SK-N-SH treated with all-trans-retinoic acid at 6 μM for 48 hours (cell line): ENCODE data around the gene PLEKHN1.

Experiments used
- ATAC-seq: fragments of 200-7000 bp; cut with Tn5 transposase; 3 replicates; pipeline ENCODE4 v1.9.1; 2020; ENCODE audit warnings: mild to moderate bottlenecking, moderate library complexity
- ARNTL ChIP-seq: fragments of 450-650 bp; formaldehyde crosslinking; IDR thresholded peaks from 2 replicates; pipeline ENCODE4 v1.5.0; 2020; ENCODE audit warnings: low read depth, mild to moderate bottlenecking, moderate library complexity, borderline replicate concordance
- CREB5 ChIP-seq: fragments of 250-450 bp; sonication (Bioruptor Pico); IDR thresholded peaks from 2 replicates; pipeline ENCODE4 v1.5.1; 2020; ENCODE audit warnings: low read depth, mild to moderate bottlenecking, moderate library complexity
- CSDC2 ChIP-seq: fragments of 250-450 bp; sonication (Bioruptor Pico); IDR thresholded peaks from 2 replicates; pipeline ENCODE4 v1.5.0; 2020; ENCODE audit warnings: mild to moderate bottlenecking, moderate library complexity
- CSRNP3 ChIP-seq: fragments of 250-450 bp; sonication (Bioruptor Pico); IDR thresholded peaks from 2 replicates; pipeline ENCODE4 v1.5.1; 2021; ENCODE audit warnings: mild to moderate bottlenecking, moderate library complexity
- ESRRG ChIP-seq: fragments of 250-450 bp; sonication (Bioruptor Pico); IDR thresholded peaks from 2 replicates; pipeline ENCODE4 v1.6.1; 2021; ENCODE audit warnings: mild to moderate bottlenecking
- GLIS3 ChIP-seq: fragments of 250-450 bp; sonication (Bioruptor Pico); IDR thresholded peaks from 2 replicates; pipeline ENCODE4 v1.5.0; 2020; ENCODE audit warnings: mild to moderate bottlenecking, moderate library complexity
- ISL1 ChIP-seq: fragments of 250-450 bp; sonication (Bioruptor Pico); IDR thresholded peaks from 2 replicates; pipeline ENCODE4 v2.1.2; 2022; ENCODE audit warnings: mild to moderate bottlenecking, moderate library complexity
- OSR1 ChIP-seq: fragments of 250-450 bp; sonication (Bioruptor Pico); IDR thresholded peaks from 2 replicates; pipeline ENCODE4 v1.8.0; 2022; ENCODE audit warnings: moderate library complexity, mild to moderate bottlenecking, inconsistent platforms
- PATZ1 ChIP-seq: fragments of 250-450 bp; sonication (Bioruptor Pico); IDR thresholded peaks from 2 replicates; pipeline ENCODE4 v1.8.0; 2020; ENCODE audit warnings: mild to moderate bottlenecking, moderate library complexity, borderline replicate concordance
- POU6F1 ChIP-seq: fragments of 250-450 bp; sonication (Bioruptor Pico); IDR thresholded peaks from 2 replicates; pipeline ENCODE4 v1.8.0; 2021; ENCODE audit warnings: low read depth, mild to moderate bottlenecking, moderate library complexity, borderline replicate concordance
- PPARA ChIP-seq: fragments of 250-450 bp; sonication (Bioruptor Pico); IDR thresholded peaks from 2 replicates; pipeline ENCODE4 v1.5.0; 2020; ENCODE audit warnings: mild to moderate bottlenecking, borderline replicate concordance
- RARB ChIP-seq: fragments of 250-450 bp; sonication (Bioruptor Pico); IDR thresholded peaks from 2 replicates; pipeline ENCODE4 v1.8.0; 2021; ENCODE audit warnings: mild to moderate bottlenecking, moderate library complexity
- SNAI2 ChIP-seq: fragments of 250-450 bp; sonication (Bioruptor Pico); IDR thresholded peaks from 2 replicates; pipeline ENCODE4 v1.5.0; 2020; ENCODE audit warnings: mild to moderate bottlenecking, moderate library complexity
- TCF4 ChIP-seq: fragments of 250-450 bp; sonication (Bioruptor Pico); IDR thresholded peaks from 2 replicates; pipeline ENCODE4 v1.8.0; 2021; ENCODE audit warnings: mild to moderate bottlenecking, moderate library complexity, borderline replicate concordance
- TOX ChIP-seq: fragments of 250-450 bp; sonication (Bioruptor Pico); IDR thresholded peaks from 2 replicates; pipeline ENCODE4 v1.8.0; 2021; ENCODE audit warnings: mild to moderate bottlenecking, moderate library complexity, borderline replicate concordance
- TSHZ2 ChIP-seq: fragments of 250-450 bp; sonication (Bioruptor Pico); IDR thresholded peaks from 2 replicates; pipeline ENCODE4 v1.5.0; 2020; ENCODE audit warnings: mild to moderate bottlenecking, moderate library complexity
- ZC3H10 ChIP-seq: fragments of 250-450 bp; sonication (Bioruptor Pico); IDR thresholded peaks from 2 replicates; pipeline ENCODE4 v1.5.1; 2021; ENCODE audit warnings: mild to moderate bottlenecking, moderate library complexity
- ZFP3 ChIP-seq: fragments of 250-450 bp; sonication (Bioruptor Pico); IDR thresholded peaks from 2 replicates; pipeline ENCODE4 v1.5.0; 2020; ENCODE audit warnings: mild to moderate bottlenecking, moderate library complexity
- ZFP30 ChIP-seq: fragments of 450-650 bp; formaldehyde crosslinking; IDR thresholded peaks from 2 replicates; pipeline ENCODE4 v1.5.0; 2022; ENCODE audit warnings: mild to moderate bottlenecking, moderate library complexity
- ZNF70 ChIP-seq: fragments of 450-650 bp; formaldehyde crosslinking; IDR thresholded peaks from 2 replicates; pipeline ENCODE4 v1.5.0; 2020; ENCODE audit warnings: mild to moderate bottlenecking, moderate library complexity

The PLEKHN1 gene

GRCh38 chr1:927234-927633, 39.0 kb upstream of the PLEKHN1 start:
- no peak for ATAC-seq

GRCh38 chr1:927748-928147, 38.5 kb upstream of the PLEKHN1 start:
- no peak for ATAC-seq
- TF ChIP-seq POU6F1 (CRISPR knock-in tag), result no peak
- no peak for TF ChIP-seq TOX (CRISPR knock-in tag)
- TF ChIP-seq ZFP30 (CRISPR knock-in tag), result no peak
- no peak for TF ChIP-seq SNAI2
- no peak for TF ChIP-seq ARNTL (CRISPR knock-in tag)
- no peak for TF ChIP-seq ISL1 (CRISPR knock-in tag)
- no peak for TF ChIP-seq CREB5 (CRISPR knock-in tag)
- TF ChIP-seq ZFP3, result no peak
- TF ChIP-seq GLIS3 (CRISPR knock-in tag), result no peak
- TF ChIP-seq ZNF70 (CRISPR knock-in tag), result no peak
- TF ChIP-seq CSDC2, result no peak
- TF ChIP-seq CSRNP3 (CRISPR knock-in tag), result no peak
- TF ChIP-seq ESRRG (CRISPR knock-in tag), result no peak
- TF ChIP-seq ZC3H10 (CRISPR knock-in tag), result no peak
- TF ChIP-seq, all 23 proteins: peak for 0

More at GRCh38 chr1:927234-927633, 39.0 kb upstream of the PLEKHN1 start:
- TF ChIP-seq ESRRG (CRISPR knock-in tag), result no peak
- no peak for TF ChIP-seq RARB (CRISPR knock-in tag)
- TF ChIP-seq PATZ1, result no peak
- no peak for TF ChIP-seq ZFP3
- no peak for TF ChIP-seq ARNTL (CRISPR knock-in tag)
- TF ChIP-seq PPARA (CRISPR knock-in tag), result no peak
- TF ChIP-seq GLIS3 (CRISPR knock-in tag), result no peak
- no peak for TF ChIP-seq CSDC2
- TF ChIP-seq OSR1 (CRISPR knock-in tag), result no peak
- no peak for TF ChIP-seq ZFP30 (CRISPR knock-in tag)
- TF ChIP-seq ZC3H10 (CRISPR knock-in tag), result no peak
- TF ChIP-seq POU6F1 (CRISPR knock-in tag), result no peak
- no peak for TF ChIP-seq TOX (CRISPR knock-in tag)
- no peak for TF ChIP-seq TCF4 (CRISPR knock-in tag)
- no peak for TF ChIP-seq CREB5 (CRISPR knock-in tag)

- no peak for ATAC-seq
- no peak for TF ChIP-seq PPARA (CRISPR knock-in tag)
- no peak for TF ChIP-seq TSHZ2
- no peak for TF ChIP-seq ZC3H10 (CRISPR knock-in tag)
- no peak for TF ChIP-seq POU6F1 (CRISPR knock-in tag)
- no peak for TF ChIP-seq TCF4 (CRISPR knock-in tag)
Observed at GRCh38 chr1:928825-929661, 37.2 kb upstream of the PLEKHN1 start.
